ENCODE measurements around the gene REPIN1.

REPIN1 gene

GRCh38 chr7:150330211-150330885 is 38.3 kb upstream of the REPIN1 start:
- no peak overlapping the region for H3K4me3 ChIP-seq (ENCODE audit: low read depth, low read length)
- no peak for TF ChIP-seq CTCF (IDR thresholded peaks at IDR 0.05; ENCODE audit: low read depth, low read length)
- no peak for DNase-seq (ENCODE audit: low read depth, low spot score)
- in situ Hi-C loops (cut with HindIII; ENCODE audit: low sequenced_read_pairs): no loop called here

GRCh38 chr7:150332852-150333635 is 35.6 kb upstream of the REPIN1 start:
- DNase-seq (ENCODE audit: low read depth, low spot score): no peak
- TF ChIP-seq CTCF (IDR thresholded peaks at IDR 0.05; ENCODE audit: low read depth, low read length): no peak
- in situ Hi-C loops (cut with HindIII; ENCODE audit: low sequenced_read_pairs): no loop called here
- H3K4me3 ChIP-seq (ENCODE audit: low read depth, low read length): no peak overlapping the region

GRCh38 chr7:150333659-150334058 is 35.0 kb upstream of the REPIN1 start:
- in situ Hi-C loops (cut with HindIII; ENCODE audit: low sequenced_read_pairs): no loop called here
- DNase-seq (ENCODE audit: low read depth, low spot score): no peak
- TF ChIP-seq CTCF (IDR thresholded peaks at IDR 0.05; ENCODE audit: low read depth, low read length): no peak
- H3K4me3 ChIP-seq (ENCODE audit: low read depth, low read length): no peak overlapping the region

GRCh38 chr7:150334108-150334507 is 34.5 kb upstream of the REPIN1 start:
- DNase-seq (ENCODE audit: low read depth, low spot score): no peak
- H3K4me3 ChIP-seq (ENCODE audit: low read depth, low read length): no peak overlapping the region
- in situ Hi-C loops (cut with HindIII; ENCODE audit: low sequenced_read_pairs): no loop called here
- no peak for TF ChIP-seq CTCF (IDR thresholded peaks at IDR 0.05; ENCODE audit: low read depth, low read length)

- H3K4me3 ChIP-seq (ENCODE audit: low read depth, low read length): no peak overlapping the region
- in situ Hi-C loops (cut with HindIII; ENCODE audit: low sequenced_read_pairs): no loop called here
- DNase-seq (ENCODE audit: low read depth, low spot score): peak; percentile 47
- no peak for TF ChIP-seq CTCF (IDR thresholded peaks at IDR 0.05; ENCODE audit: low read depth, low read length)
These were observed 33.4 kb upstream of the REPIN1 start for GRCh38 chr7:150335108-150335773.

GRCh38 chr7:150335774-150336112 is 32.9 kb upstream of the REPIN1 start:
- DNase-seq (ENCODE audit: low read depth, low spot score): no peak
- TF ChIP-seq CTCF (IDR thresholded peaks at IDR 0.05; ENCODE audit: low read depth, low read length): no peak
- no peak overlapping the region for H3K4me3 ChIP-seq (ENCODE audit: low read depth, low read length)
- in situ Hi-C loops (cut with HindIII; ENCODE audit: low sequenced_read_pairs): no loop called here
